GM12864 (cell line): ENCODE measurements around the gene ZNF100.
"Not testable (repeated sequence)": the region's sequence is repeated elsewhere in the genome, so short reads cannot be mapped to it uniquely, and the experiment has no call there.

ENCODE experiments used
- DNase-seq: peaks from one replicate; pipeline ENCODE4 v3.0.0-alpha.2; 2011; ENCODE audit warnings: low read depth
- H3K4me3 ChIP-seq: 2 replicates; pipeline ENCODE4 v1.5.1; 2011; ENCODE audit warnings: mild to moderate bottlenecking, low read depth, low read length, control low read depth
- TF ChIP-seq, protein P1 (sequence below): IDR thresholded peaks from 2 replicates; pipeline ENCODE4 v1.5.1; 2011; ENCODE audit warnings: low read depth, mild to moderate bottlenecking, moderate library complexity, low read length, control low read depth, inconsistent platforms; ENCODE audit errors: missing control alignments

ZNF100 gene

DNA sequence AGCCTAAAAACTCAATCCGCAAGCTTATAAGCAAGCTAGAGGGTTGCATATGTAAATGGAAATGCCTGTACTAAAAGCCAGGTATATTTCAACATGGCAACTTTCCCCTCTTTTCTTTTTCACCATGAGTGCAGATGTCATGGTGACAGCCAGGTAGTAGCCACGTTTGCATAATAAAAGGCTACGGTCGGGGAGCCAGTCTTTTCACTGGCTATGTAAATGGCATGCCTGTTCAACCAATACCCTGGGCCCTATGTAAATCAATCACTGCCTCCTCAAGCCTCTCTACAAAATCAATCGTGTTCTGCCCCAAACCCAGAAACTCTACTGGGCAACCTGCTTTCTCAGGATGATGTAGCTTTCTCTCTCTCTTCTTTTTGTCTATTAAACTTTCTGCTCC is 87.4 kb downstream of the ZNF100 start:
- H3K4me3 ChIP-seq = no peak overlapping the region
- TF ChIP-seq, protein P1, sequence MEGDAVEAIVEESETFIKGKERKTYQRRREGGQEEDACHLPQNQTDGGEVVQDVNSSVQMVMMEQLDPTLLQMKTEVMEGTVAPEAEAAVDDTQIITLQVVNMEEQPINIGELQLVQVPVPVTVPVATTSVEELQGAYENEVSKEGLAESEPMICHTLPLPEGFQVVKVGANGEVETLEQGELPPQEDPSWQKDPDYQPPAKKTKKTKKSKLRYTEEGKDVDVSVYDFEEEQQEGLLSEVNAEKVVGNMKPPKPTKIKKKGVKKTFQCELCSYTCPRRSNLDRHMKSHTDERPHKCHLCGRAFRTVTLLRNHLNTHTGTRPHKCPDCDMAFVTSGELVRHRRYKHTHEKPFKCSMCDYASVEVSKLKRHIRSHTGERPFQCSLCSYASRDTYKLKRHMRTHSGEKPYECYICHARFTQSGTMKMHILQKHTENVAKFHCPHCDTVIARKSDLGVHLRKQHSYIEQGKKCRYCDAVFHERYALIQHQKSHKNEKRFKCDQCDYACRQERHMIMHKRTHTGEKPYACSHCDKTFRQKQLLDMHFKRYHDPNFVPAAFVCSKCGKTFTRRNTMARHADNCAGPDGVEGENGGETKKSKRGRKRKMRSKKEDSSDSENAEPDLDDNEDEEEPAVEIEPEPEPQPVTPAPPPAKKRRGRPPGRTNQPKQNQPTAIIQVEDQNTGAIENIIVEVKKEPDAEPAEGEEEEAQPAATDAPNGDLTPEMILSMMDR = no peak
- DNase-seq = no peak

DNA sequence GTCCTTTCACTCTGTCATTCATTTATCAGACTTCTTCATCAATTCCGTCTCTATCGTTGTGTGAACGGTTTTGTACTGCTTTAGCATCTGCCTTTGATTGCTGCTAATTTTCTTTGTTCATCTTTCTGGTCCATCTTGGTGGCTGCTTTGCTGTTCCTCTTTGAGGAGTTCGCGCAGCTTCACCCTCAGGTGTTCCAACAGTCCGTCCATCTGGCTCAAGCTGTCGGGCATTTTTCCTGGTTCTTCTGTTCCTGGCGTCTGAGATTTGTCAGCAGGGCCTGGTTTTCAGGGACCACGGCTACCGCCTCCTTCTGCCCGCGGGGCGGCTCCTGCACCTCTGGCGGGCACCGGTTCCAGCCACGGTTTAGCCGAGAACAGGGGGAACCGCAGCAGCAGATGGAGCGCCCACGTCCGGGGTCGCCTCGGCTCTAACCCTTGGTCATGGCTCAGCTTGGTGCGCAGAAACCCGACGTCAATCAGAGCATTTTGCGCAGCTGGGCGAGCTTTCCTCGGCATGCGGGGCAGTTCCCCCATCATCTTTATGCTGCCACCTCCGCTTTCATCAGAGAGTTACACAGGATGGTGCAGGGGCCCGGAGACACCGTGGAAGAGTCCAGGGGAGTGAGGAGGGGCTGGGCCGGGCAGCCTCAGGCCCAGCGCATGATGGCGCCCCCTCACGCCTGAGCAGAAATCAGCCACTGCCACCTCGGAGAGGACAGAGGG is 89.5 kb downstream of the ZNF100 start:
- DNase-seq = no peak
- no peak overlapping the region for H3K4me3 ChIP-seq
- TF ChIP-seq, protein P1 = no peak

DNA sequence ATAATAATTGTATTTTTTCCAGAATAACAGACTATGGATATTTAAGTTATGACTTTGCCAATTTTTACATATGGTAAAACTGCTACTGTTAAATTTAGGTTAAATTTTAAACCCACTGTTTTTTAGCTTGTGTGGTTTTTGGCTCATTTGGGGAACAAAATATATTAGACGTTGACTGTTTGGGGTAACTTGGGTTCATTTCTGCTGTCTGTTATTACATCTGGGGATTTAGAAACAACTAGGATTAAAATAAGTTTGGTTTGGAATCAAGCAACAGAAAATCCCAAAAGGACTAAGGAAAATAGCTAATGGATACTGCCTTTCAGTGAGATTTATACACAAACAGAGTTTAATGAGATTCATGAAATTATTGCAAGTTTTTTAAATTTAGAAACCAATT is 92.9 kb downstream of the ZNF100 start:
- no peak overlapping the region for H3K4me3 ChIP-seq
- no peak for DNase-seq
- TF ChIP-seq, protein P1 = no peak

DNA sequence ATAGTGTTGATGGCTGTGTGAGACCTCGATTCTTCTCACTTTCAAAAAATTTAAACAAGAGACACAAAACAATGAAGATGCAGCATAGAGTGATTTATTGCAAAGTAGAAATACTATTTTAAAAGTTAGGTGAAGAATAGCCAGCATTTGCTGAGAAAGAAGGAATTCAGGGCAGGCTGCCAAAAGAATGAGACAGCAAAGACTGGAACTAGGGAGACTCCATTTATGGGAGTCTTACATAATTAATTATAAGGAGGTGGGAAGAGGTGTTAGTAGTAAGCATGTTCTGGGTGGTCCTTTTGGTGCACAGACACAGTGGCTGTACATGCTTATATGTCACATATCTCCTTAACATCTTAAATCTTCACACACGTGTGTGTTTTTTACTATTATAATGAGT is 93.9 kb downstream of the ZNF100 start:
- not testable (repeated sequence) for DNase-seq, H3K4me3 ChIP-seq
